ENCODE measurements around the gene F10. TPM values are rescaled to one million over a fixed set of nuclear protein-coding genes. Genes with fewer than 3 reads are reported as not detected.

Gene F10
- total and polyA plus RNA-seq, 2 of the 13 experiments (the other 11 are each of a cell fraction or from before 2014, with no cell fraction given) = 58.4 to 237 TPM

- TF ChIP-seq MYPOP (CRISPR knock-in tag; IDR thresholded peaks at IDR 0.05) (no peak), MNT (IDR thresholded peaks at IDR 0.05) (no peak), AFF4 (CRISPR knock-in tag; IDR thresholded peaks at IDR 0.05) (peak; percentile 15), SMAD9 (CRISPR knock-in tag; IDR thresholded peaks at IDR 0.05) (no peak), FOSL1 (CRISPR knock-in tag; IDR thresholded peaks at IDR 0.05; ENCODE audit: borderline replicate concordance) (no peak), SOX6 (IDR thresholded peaks at IDR 0.05) (no peak), SOX6 (CRISPR knock-in tag; IDR thresholded peaks at IDR 0.05) (peak; percentile 48), ZNF501 (CRISPR knock-in tag; IDR thresholded peaks at IDR 0.05) (0 out of 2 replicates have a peak, but pooled peaks have one; percentile 65), ZNF547 (CRISPR knock-in tag; IDR thresholded peaks at IDR 0.05) (no peak), MEIS1 (CRISPR knock-in tag; IDR thresholded peaks at IDR 0.05; ENCODE audit: borderline replicate concordance) (peak; percentile 28), SAP130 (CRISPR knock-in tag; IDR thresholded peaks at IDR 0.05; ENCODE audit: low read depth) (peak; percentile 23), MED13 (CRISPR knock-in tag; IDR thresholded peaks at IDR 0.05) (no peak), ZNF432 (CRISPR knock-in tag; IDR thresholded peaks at IDR 0.05; ENCODE audit: borderline replicate concordance) (no peak), ZNF639 (CRISPR knock-in tag; conservative IDR thresholded peaks at IDR 0.05) (no peak), ZNF749 (CRISPR knock-in tag; IDR thresholded peaks at IDR 0.05; ENCODE audit: borderline replicate concordance) (no peak), ZNF430 (CRISPR knock-in tag; IDR thresholded peaks at IDR 0.05) (peak; percentile 74), FIP1L1 (IDR thresholded peaks at IDR 0.05; ENCODE audit: borderline replicate concordance, insufficient read depth, low read depth, low read length) (no peak), ZNF513 (CRISPR knock-in tag; conservative IDR thresholded peaks at IDR 0.05) (no peak), SP5 (CRISPR knock-in tag; IDR thresholded peaks at IDR 0.05; ENCODE audit: borderline replicate concordance, low read depth) (0 out of 2 replicates have a peak, but pooled peaks have one; percentile 4), SALL1 (CRISPR knock-in tag; IDR thresholded peaks at IDR 0.05) (peak; percentile 59)
Observed at GRCh38 chr13:113152984-113153809, 30.6 kb downstream of the F10 start (continued).
